ENCODE measurements around the gene OPCML.

OPCML gene

DNA sequence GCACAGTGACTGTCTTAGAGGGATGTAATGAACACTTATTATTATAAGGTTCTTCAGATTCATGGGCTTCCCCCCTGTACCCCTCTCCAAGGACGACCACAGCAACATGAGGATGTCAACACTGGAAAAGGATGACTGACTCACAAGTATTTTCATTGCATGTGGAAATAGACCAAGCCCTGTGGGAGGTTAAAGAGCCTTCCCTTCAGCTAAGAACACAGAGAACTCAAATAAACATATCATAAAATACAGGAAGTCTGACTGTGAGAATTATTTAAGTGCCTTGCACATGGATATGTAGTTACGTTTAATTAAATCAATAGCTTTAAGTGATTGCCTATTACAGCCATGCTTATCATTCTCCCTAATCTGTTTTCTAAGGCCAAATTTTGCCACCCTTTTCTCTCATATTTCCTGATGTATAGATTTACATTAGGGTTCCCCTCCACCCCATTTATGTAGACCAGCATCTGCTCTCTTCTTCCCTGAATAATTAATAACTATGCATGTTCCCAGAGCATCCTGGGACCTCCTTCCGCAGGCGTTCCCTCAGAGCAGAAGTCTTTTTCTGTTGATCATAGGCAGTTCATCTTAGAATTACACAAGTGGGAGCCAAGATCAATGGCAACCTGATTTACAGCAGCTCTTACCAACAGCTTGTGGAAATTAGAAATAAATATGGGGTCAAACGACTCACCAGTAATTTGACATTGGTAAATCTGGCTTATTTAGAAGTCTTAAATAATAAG is 226.9 kb downstream of the OPCML start:
- Histone ChIP-seq H3F3A (ENCODE audit: insufficient read depth, low read length) (no peaks in the 10 kb centered on the region), H3K4me3 (ENCODE audit: low read depth, low read length, poor library complexity, severe bottlenecking) (no peak overlapping the region), H4K20me1 (ENCODE audit: insufficient read depth, low read length) (no peaks in the 10 kb centered on the region), H3K27ac (ENCODE audit: low read depth, low read length, poor library complexity, severe bottlenecking) (no peak overlapping the region), H2AFZ (ENCODE audit: low read length) (no peak overlapping the region), H3K27me3 (ENCODE audit: insufficient read depth, low read length) (no peaks in the 10 kb centered on the region), H3K79me2 (ENCODE audit: insufficient read depth, low read length) (no peaks in the 10 kb centered on the region), H3K4me2 (ENCODE audit: low read length) (no peak overlapping the region), H3K4me1 (ENCODE audit: insufficient read depth, low read length, severe bottlenecking) (no peaks in the 10 kb centered on the region), H3K36me3 (ENCODE audit: insufficient read depth, low read length) (no peaks in the 10 kb centered on the region), H3K9me3 (ENCODE audit: low read length) (no peaks in the 10 kb centered on the region), H3K9me2 (ENCODE audit: low read depth, low read length) (no peaks in the 10 kb centered on the region), H3K9ac (ENCODE audit: low read length) (no peak overlapping the region)
- TF ChIP-seq, protein P1, sequence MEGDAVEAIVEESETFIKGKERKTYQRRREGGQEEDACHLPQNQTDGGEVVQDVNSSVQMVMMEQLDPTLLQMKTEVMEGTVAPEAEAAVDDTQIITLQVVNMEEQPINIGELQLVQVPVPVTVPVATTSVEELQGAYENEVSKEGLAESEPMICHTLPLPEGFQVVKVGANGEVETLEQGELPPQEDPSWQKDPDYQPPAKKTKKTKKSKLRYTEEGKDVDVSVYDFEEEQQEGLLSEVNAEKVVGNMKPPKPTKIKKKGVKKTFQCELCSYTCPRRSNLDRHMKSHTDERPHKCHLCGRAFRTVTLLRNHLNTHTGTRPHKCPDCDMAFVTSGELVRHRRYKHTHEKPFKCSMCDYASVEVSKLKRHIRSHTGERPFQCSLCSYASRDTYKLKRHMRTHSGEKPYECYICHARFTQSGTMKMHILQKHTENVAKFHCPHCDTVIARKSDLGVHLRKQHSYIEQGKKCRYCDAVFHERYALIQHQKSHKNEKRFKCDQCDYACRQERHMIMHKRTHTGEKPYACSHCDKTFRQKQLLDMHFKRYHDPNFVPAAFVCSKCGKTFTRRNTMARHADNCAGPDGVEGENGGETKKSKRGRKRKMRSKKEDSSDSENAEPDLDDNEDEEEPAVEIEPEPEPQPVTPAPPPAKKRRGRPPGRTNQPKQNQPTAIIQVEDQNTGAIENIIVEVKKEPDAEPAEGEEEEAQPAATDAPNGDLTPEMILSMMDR (IDR thresholded peaks at IDR 0.05; ENCODE audit: low read length), result no peak
- TF ChIP-seq EZH2 (IDR thresholded peaks at IDR 0.05; ENCODE audit: borderline replicate concordance, low read length), result no peak

DNA sequence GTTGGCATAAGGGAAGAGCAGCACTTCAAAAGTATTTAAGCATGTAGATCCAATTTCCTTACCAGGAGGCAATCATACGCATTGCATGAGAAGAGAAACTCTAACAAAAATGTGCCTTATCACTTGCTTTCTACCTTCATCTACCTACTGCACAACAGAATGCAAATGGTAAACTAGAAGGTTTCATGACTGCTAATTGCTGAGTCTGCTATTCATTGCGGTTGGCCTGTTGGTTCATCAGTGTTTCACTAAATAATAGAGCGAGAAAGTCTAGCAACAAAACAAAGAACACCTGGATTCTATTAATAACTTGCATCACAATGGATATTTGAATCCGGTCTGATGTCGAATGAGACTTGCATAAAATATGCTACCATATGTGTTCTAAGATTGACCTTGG is 229.0 kb downstream of the OPCML start:
- Histone ChIP-seq H3K9ac (ENCODE audit: low read length) (no peak overlapping the region), H3K4me1 (ENCODE audit: insufficient read depth, low read length, severe bottlenecking) (no peaks in the 10 kb centered on the region), H3K27me3 (ENCODE audit: insufficient read depth, low read length) (no peaks in the 10 kb centered on the region), H3K79me2 (ENCODE audit: insufficient read depth, low read length) (no peaks in the 10 kb centered on the region), H3K9me2 (ENCODE audit: low read depth, low read length) (no peaks in the 10 kb centered on the region), H3K4me2 (ENCODE audit: low read length) (no peak overlapping the region), H3K36me3 (ENCODE audit: insufficient read depth, low read length) (no peaks in the 10 kb centered on the region), H2AFZ (ENCODE audit: low read length) (no peak overlapping the region), H3K9me3 (ENCODE audit: low read length) (no peaks in the 10 kb centered on the region), H3F3A (ENCODE audit: insufficient read depth, low read length) (no peaks in the 10 kb centered on the region), H3K4me3 (ENCODE audit: low read depth, low read length, poor library complexity, severe bottlenecking) (no peak overlapping the region), H3K27ac (ENCODE audit: low read depth, low read length, poor library complexity, severe bottlenecking) (no peak overlapping the region), H4K20me1 (ENCODE audit: insufficient read depth, low read length) (no peaks in the 10 kb centered on the region)
- no peak for TF ChIP-seq EZH2 (IDR thresholded peaks at IDR 0.05; ENCODE audit: borderline replicate concordance, low read length)
- TF ChIP-seq, protein P1 (IDR thresholded peaks at IDR 0.05; ENCODE audit: low read length), result no peak

DNA sequence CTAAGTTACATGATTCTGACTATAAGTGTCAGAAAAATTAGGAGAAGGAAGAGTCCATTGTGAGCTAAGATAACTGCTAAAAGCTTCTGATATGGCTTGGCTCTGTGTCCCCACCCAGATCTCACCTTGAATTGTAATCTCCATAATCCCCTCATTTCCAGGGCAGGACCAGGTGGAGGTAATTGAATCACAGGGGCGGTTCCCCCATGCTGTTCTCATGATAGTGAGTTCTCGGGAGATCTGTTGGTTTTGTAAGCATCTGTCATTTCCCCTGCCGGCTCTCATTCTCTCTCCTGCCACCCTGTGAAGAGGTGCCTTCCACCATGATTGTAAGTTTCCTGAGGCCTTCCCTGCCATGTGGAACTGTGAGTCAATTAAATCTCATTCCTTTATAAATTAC is 230.2 kb downstream of the OPCML start:
- no peaks in the 10 kb centered on the region for H3K4me1 ChIP-seq (ENCODE audit: insufficient read depth, low read length, severe bottlenecking)
- H3K79me2 ChIP-seq (ENCODE audit: insufficient read depth, low read length), result no peaks in the 10 kb centered on the region
- H2AFZ ChIP-seq (ENCODE audit: low read length), result no peak overlapping the region
- no peak overlapping the region for H3K27ac ChIP-seq (ENCODE audit: low read depth, low read length, poor library complexity, severe bottlenecking)
- no peaks in the 10 kb centered on the region for H3K27me3 ChIP-seq (ENCODE audit: insufficient read depth, low read length)
- no peaks in the 10 kb centered on the region for H4K20me1 ChIP-seq (ENCODE audit: insufficient read depth, low read length)
- H3K4me3 ChIP-seq (ENCODE audit: low read depth, low read length, poor library complexity, severe bottlenecking), result no peak overlapping the region
- no peaks in the 10 kb centered on the region for H3K9me3 ChIP-seq (ENCODE audit: low read length)
- no peaks in the 10 kb centered on the region for H3K36me3 ChIP-seq (ENCODE audit: insufficient read depth, low read length)
- no peak overlapping the region for H3K4me2 ChIP-seq (ENCODE audit: low read length)
- H3F3A ChIP-seq (ENCODE audit: insufficient read depth, low read length), result no peaks in the 10 kb centered on the region
- no peak overlapping the region for H3K9ac ChIP-seq (ENCODE audit: low read length)
- TF ChIP-seq EZH2 (IDR thresholded peaks at IDR 0.05; ENCODE audit: borderline replicate concordance, low read length), result no peak
- TF ChIP-seq, protein P1 (IDR thresholded peaks at IDR 0.05; ENCODE audit: low read length), result no peak
- no peaks in the 10 kb centered on the region for H3K9me2 ChIP-seq (ENCODE audit: low read depth, low read length)

Data from OCI-LY1 (cell line).